GM19023 (cell line): ENCODE data around the gene HAVCR2.
A peak's percentile ranks its signal among the peaks of the same experiment; 100 is the strongest.

Source experiments
- ATAC-seq: cut with Tn5 transposase; IDR thresholded peaks from one replicate; pipeline ENCODE4 v1.9.1; 2021; ENCODE audit warnings: mild to moderate bottlenecking, moderate library complexity; ENCODE audit not compliant: unreplicated experiment

The HAVCR2 gene

DNA sequence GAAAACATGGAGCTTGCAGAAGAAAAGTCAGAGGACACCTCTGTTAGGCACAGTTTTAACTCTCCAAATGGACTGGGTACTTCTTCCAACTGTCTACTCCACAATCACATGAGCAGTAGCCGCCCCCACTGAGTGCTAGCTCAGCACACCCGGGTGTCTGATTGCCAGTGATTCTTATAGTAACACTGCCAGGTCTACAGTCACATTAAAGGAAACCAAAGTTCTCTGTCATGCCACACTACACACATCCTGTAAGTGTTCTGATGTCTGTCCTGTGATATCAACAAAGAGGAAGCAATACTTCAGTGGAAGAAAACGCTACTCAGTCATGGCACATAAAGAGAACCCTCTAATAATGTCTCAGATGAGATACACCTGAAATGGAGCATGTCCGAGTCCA is at the start of gene HAVCR2:
TSS of gene HAVCR2 (minus strand) at position 69 of the 400 bp plus-strand sequence. CDS start at position 8, 61 bp downstream.
- peak; percentile 74 for ATAC-seq

DNA sequence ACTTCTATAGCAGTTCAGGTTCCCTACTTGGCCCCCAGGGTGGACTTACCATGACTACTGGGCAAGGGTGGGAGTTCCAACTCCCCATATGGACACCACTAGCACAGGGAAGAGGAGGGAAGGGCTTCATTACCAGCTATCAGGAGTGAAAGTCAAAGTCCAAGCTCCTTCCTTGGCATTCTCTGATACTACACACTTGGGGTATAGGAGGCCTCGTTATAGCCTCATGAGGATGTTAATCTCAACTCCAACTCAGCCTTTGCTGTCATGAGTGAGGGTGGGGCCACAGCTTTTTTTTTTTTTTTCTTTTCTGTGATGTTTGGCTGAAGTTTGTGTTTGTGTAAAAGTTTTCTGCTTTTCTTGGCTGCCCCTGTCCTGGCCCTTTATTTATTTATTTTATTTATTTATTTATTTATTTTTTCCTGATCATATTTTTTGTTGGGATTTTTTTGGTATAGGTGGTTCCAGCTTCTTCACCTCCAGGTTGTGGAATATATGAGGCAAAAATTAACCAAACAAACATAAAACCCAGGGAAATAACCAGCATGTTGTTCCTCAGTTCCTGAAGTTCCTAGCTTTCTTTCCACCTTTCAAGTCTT is 48.5 kb upstream of the HAVCR2 start:
- no peak for ATAC-seq

DNA sequence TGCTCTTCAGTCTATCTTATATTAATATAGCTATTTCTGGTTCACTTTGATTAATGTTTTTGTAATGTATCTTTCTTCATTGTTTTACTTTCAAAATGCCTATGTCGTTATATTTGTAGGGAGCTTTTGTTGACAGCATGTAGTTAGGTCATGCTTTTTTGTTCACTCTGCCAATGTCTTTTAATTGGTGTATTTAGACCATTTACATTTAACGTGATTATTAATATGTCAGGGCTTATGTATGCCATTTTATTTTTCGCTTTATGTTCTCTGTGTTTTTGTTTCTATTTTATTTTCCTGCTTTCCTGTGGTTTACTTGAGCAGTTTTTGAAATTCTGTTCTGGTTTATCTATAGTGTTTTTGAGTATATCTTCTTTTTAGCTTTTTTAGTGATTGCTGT is 46.5 kb upstream of the HAVCR2 start:
- no peak for ATAC-seq

DNA sequence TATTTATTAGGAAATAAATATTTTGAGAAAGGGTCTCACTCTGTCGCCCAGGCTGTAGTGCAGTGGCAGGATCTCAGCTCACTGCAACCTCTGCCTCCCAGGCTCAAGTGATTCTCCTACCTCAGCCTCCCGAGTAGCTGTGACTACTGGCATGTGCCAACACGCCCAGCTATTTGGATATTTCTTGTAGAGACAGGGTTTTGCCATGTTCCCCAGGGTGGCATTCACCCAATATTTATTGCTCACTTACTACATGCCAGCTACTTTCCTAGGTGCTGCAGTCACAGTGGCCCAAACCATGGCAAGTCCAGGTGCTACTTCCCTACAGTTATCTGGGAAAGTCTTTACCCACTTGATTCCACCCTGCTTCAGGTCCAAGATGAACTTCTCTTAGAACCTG is 42.2 kb upstream of the HAVCR2 start:
- ATAC-seq: no peak

DNA sequence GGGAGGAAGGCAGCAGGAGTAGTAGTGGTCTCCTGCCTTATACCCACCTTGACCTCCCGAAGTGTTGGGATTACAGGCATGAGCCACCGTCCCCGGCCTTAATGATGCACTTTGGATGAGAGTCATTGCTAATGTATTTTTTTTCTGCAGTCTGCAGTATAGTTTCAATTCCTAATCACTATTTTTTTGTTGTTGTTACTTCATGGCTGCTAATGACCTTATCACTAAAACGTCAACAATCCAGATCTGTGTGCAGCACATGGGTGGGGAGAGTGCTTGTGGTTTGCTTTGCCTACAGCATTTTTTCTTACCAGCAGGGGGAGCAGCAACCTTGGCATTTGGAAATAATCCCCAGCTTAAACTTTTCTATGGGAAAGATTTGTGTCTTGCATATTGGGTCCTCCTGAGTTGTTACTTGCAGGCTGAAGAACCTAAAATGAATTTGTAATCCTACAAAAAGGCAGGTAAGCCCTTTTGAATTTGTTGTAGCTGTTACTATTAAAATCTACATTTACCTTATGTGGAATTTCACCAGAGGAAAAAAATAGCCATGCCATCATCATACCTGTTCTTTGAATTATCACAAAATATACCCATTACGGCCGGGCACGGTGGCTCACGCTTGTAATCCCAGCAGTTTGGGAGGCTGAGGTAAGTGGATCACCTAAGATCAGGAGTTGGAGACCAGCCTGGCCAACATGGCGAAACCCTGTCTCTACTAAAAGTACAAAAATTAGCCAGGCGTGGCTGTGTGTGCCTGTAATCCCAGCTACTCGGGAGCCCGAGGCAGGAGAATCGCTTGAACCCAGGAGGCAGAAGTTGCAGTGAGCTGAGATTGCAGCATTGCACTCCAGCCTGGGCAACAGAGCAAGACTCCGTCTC is 40.1 kb upstream of the HAVCR2 start:
- peak; percentile 64 for ATAC-seq

DNA sequence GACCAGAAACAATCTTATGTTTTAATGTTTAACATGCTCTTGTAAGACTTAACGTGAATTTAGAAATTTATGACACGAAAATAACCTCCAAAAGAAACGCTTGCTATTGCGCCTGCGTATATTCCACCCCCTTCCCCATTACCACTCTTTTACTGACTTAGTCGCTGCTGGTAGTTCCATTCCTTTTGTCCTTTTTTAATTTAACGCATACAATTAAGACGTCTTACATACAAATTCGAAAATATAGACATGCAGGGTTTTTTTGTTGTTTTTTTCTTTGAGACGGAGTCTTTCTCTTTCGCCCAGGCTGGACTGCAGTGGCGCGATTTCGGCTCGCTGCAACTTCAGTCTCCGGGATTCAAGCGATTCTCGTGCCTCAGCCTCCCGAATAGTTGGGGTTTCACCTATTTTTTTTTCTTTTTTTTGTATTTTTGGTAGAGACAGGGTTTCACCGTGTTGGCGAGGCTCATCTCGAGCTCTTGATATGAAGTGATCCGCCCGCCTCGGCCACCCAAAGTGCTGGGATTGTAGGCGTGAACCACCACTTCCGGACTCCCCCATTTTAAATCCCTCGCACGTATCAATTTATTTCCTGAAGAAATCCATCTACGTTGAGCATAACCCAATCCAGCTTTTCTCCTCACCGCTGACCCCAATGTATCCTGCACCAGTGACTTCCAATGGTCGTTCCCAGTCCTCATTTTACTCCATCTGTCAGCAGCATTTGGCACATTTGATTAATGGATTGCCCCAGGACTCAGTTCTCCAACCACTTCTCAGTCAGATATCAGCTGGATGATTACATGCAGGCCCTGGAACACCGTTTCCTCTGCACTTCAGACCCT is 34.5 kb upstream of the HAVCR2 start:
- ATAC-seq: peak; percentile 32

DNA sequence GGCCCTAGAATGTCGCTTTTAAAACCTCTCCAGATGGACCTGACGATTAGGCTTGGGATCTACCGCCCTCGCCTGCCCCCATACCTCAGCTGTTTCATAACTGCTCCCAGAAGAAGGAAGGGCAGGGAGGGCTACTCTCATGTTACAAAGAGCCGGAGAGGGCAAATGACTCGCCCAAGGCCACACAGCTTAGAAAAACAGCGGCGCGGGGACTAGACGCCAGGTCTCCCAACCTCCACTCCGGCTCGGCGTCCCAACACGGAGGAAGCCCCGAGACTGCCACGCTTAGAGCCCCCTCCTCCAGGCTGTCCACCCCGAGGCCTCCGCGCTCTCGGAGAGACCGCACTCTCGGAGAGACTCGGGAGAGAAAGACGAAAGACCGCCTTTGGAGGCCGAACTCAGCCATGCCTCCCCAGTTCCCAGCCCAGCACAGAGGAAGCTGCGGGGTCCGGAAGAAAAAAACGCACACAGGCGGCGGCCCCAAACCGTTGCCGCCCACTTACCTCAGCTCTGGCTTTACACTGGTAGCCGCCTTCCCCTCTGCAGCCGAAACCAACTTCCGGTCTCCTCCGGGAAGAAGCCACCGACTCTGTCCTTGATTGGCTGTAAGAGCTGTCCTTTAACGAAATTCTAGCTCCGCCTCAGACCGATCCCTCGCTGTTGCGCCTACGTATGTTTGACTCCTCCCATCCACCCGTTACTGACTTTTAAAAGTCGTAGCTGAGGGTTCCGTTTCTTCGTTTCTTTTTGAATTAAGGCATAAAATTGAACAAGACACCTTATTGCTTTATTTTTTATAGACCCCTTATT is 33.7 kb upstream of the HAVCR2 start, which contains the start of gene MED7:
TSS of gene MED7 (minus strand) at position 549 of the 810 bp plus-strand sequence. CDS start 3,434 bp downstream, outside the sequence.
- ATAC-seq: peak; percentile 100

DNA sequence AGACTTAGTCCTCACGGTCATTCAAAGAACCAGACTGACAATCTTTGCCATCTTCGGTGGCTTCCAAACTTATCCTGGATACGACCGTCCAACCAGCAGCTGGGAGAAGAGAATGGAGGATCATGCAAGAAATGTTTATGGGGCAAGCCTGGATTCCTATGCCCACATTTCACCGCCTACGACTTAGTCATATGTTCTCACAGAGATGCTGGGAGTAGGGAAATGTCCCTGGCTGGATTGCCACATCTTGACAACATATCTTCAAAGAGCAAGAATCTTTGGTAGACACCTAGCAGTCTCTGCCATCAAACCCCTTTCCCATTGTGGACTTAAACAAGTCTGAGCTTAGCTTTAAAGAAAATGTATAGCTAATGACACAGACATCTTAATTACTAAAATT is 28.8 kb upstream of the HAVCR2 start:
- no peak for ATAC-seq

DNA sequence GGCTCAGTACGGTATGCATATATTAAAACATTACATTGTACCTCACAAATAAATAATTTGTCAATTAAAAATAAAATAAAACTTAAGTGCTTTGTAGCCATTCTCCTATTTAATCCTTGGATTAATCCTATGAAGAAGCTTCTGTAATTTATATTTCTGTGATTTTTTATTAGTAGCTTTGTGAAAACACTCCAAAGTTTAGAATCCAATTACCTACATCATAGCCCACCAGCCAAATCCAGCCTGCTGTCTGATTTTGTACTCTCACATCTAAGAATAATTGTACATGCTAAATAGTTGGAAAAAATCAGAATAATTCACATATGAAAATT is 23.4 kb upstream of the HAVCR2 start:
- no peak for ATAC-seq

DNA sequence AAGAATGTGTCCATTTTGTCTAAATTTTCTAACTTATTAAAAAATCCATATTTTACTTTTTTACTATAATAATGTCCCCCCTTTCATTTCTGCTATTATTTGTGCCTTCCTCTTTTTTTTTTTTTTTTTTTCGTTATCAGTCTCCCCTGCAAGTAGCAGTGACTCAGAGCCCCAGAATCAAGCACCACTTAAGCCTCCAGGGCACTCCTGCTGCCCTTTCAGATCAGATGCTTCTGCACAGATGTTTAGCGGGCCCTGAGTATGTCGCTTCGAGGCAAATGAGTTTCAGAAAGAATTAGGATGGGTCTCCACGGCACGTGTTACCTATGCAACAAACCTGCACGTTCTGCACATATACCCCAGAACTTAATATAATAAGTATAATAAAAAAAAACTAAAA is 22.1 kb upstream of the HAVCR2 start:
- no peak for ATAC-seq

DNA sequence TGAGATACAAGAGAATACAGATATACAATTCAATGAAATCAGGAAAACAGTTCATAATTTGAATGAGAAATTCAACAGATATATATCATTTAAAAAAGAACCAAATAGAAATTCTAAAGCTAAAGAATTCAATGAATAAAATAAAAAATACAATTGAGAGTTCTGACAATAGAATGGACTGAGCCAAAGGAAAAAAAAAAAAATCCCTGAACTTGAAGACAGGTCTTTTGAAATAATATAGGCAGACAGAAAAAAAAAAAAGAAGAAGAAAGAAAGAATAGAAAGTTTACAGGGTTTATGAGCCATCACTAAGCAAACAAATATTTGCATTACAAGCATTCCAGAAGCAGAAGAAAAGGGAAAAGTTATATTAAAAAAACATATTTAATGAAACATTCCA is 12.9 kb upstream of the HAVCR2 start:
- ATAC-seq: no peak

DNA sequence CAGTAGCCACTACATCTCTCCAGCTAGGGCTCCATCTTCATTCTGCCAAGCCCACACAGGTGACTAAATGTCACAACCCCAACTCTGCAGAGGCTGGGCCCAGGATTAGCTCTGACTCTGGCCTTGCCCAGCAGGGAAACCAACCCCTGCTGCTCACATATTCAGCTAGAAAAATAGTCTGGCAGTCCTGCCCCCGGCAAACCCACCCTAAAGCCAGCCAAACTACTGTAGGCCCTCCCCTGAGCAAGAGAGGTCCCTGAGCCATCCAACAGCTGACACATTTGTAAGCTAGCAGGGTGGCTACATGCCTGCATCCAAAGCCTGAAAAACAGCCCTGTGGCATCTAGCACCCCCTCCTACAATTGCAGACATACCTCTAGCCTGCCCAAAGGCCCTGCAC is 11.3 kb upstream of the HAVCR2 start:
- ATAC-seq: no peak

DNA sequence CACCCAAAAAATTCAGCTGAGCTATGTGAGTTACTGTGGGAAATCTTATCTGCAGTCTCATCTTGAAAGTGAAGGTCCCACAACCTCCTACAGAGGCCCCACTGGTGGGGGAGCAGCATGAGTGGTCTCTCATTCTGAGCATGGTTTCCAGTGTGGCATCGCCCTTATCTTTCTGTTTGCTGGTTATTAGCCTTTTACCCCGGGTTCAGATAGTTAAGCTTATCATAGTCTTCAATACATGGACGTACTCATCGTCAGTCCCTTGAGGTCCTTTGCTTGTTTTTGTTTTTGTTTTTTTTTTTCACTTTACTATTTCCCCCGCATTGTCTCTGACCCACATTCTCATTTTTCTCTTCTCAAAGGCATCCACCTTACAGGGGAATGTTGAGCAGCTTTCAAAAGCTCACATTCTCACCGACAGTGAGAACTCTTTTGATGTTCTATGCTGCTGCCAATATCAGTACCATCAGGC is 7.7 kb upstream of the HAVCR2 start:
- peak; percentile 78 for ATAC-seq

DNA sequence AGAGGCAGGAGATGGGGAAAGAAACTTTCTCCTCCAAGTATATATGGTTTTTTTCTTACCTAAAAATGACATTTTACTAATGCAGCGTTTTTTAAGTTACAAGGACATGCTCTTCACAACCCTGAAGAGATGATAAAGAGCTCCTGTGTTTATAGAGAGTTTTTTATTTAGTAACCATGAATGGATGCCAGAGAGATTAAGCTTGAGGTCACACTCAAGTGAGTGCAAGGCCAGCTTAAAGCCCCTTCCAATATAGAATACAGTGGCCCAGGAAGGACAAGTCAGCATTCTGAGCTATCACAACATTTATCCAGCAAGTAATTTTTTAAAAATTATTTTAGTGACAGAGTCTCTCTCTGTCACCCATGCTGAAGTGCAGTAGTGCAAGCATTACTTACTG is 6.7 kb upstream of the HAVCR2 start:
- ATAC-seq: no peak

DNA sequence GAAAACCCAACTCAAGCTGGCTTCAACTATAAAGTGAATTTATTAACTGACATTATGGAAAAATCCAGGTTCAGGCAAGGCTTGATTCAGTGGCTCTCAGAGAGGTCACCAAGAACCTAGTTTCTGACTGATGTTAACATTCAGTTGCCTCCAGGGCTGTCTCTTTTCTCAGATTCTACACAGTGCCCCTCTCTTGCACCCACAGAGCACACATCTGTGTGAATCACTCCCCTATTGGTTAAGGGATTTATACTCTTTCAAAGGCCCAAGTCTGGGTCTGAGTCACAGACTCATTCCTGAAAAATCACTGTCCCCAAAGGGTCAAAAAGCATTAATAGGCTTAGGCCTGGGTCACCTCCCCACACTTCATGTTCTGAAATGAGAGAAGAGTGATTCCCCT is 6.2 kb upstream of the HAVCR2 start:
- no peak for ATAC-seq

DNA sequence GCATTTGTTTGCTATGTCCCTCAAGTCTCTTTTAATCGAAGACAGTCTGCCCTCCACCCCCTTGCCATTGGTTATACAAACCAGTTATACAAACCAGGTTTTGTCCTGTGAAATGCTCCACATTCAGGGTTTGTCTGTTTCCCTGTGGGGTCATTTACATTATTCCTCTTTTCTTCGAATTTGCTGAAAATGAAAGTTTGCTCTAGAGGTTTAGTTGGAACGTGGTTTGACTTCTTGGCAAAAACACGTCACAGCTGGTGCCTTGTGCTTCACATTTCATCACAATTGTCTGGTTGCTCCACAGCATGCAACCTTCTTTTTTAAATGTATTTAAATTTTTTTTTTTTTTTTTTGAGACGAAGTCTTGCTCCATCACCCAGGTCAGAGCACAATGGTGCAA is 4.2 kb upstream of the HAVCR2 start:
- no peak for ATAC-seq

DNA sequence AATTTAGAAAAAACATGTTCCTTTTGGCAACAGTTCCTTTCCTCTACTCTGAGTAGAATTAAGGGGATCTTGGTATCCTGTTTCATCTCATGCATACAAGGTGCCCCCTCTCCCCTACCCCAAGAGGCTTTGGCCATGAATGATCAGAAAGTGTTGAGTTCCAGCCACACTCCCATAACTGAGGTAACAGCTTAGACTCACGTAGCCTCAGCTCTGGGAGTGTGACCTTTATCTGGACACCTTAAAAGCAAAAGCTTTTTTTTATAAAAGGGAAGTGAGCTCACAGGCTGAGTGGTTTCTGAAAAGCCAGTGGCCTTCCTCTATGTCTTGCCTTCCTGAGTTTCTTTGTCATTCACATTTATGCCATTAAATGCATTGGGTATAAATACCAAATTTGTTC is 900 bp upstream of the HAVCR2 start:
- peak; percentile 68 for ATAC-seq

DNA sequence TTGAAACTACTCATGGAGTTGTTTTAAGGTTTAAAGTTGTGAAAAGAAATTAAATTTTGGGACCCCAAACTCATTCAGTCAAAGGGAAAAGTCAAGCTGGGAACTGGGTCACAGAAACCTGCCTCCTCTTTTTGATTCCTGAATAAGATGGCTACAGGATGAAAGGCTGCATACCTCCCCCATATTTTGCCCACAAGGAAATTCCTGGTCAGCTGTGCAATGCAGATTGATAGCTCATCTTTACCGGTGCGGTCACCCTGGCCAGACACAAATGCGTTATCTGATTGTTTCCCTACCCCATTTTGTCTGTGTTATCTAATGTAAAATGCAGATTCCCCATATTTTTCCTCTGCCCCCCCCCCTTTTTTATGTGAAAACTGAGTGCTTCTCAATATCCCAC is 1.3 kb downstream of the HAVCR2 start:
- no peak for ATAC-seq

DNA sequence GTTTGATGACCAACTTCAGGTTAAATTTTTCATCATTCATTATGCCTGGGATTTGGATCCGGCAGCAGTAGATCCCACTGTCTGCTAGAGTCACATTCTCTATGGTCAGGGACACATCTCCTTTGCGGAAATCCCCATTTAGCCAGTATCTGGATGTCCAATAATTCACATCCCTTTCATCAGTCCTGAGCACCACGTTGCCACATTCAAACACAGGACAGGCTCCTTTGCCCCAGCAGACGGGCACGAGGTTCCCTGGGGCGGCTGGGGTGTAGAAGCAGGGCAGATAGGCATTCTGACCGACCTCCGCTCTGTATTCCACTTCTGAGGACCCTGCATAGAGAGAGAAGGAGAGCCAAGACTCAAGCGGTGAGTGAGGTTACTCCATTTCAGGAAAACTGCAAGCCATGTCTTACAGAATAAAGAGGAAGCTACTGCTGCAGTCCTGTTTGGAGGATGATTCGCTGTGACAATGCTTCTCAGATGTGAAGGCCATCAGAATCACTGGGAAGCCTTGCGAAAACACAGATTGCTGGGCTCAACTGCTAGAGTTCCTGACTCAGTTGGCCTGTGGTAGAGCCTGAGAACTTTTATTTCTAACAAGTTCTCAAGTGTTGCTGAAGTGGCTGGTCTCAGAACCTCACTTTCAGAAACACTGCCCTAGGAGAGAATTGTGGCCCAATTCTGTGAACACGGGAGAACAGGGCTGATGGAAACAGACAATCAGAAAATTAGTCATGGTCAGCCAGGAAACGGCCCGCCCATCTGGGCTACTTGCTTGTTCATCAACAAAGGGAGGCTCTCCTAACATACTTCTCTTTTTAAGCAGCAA is 2.0 kb downstream of the HAVCR2 start:
- no peak for ATAC-seq
